AG20443 (cell line): Measurements from ENCODE around the gene PCDHB13.
"Not testable (repeated sequence)": the region's sequence is repeated elsewhere in the genome, so short reads cannot be mapped to it uniquely, and the experiment has no call there.

Experiments
- DNase-seq: peaks from one replicate; pipeline ENCODE4 v3.0.0; 2012; ENCODE audit warnings: low spot score, mixed read lengths

PCDHB13 gene

DNA sequence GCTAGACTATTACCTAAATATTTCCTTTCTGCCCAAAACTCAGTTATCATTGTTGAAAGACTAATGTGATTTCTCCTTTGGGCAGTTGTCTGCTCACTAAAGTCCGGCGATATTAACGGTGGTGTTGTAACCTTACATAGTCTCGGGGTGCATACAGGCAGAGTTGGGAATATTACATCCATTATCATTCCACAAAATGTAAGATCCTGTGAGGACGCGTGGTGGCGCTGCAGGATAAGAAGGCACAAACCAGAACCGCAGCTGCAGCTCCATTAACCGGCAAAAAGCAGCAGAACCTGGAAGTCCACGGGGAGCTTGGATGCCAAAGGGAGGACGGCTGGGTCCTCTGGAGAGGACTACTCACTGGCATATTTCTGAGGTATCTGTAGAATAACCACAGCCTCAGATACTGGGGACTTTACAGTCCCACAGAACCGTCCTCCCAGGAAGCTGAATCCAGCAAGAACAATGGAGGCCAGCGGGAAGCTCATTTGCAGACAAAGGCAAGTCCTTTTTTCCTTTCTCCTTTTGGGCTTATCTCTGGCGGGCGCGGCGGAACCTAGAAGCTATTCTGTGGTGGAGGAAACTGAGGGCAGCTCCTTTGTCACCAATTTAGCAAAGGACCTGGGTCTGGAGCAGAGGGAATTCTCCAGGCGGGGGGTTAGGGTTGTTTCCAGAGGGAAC is at the start of gene PCDHB13:
Gene PCDHB13 (plus strand): TSS at position 264 of the 684 bp plus-strand sequence. CDS start 205 bp downstream, at position 469.
- DNase-seq = peak; percentile 29

DNA sequence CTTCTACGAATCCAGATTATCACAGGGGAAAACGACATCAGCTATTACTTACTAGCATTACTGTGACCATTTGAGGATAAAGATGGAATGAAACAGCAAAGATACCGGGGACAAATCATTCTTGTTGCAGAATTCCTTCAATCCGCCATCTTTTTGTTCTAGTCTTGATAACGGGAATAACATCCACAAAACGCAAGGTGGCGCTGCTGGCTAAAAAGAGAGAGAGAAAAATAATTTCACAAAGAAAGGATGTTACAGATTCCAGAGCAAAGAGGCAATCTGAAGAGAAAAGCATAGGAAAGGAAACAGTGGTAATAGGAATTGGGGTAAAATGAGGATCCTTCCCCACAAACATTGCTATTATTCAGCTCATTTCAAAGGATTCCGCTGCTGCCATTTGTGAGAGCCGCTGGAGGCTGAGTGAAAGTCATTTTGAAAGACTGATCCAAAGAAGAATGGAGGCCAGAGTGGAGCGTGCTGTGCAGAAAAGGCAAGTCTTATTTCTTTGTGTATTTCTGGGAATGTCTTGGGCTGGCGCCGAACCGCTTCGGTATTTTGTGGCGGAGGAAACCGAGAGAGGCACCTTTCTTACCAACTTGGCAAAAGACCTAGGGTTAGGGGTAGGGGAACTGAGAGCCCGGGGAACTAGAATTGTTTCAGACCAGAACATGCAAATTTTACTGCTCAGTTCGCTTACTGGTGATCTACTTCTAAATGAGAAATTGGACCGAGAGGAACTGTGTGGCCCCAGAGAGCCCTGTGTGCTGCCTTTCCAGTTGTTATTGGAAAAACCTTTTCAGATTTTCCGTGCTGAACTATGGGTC is 41.1 kb upstream of the PCDHB13 start, which contains the start of gene PCDHB7:
Gene PCDHB7 (plus strand): TSS at position 264 of the 824 bp plus-strand sequence. CDS start 192 bp downstream, at position 456.
- DNase-seq = peak; percentile 49

DNA sequence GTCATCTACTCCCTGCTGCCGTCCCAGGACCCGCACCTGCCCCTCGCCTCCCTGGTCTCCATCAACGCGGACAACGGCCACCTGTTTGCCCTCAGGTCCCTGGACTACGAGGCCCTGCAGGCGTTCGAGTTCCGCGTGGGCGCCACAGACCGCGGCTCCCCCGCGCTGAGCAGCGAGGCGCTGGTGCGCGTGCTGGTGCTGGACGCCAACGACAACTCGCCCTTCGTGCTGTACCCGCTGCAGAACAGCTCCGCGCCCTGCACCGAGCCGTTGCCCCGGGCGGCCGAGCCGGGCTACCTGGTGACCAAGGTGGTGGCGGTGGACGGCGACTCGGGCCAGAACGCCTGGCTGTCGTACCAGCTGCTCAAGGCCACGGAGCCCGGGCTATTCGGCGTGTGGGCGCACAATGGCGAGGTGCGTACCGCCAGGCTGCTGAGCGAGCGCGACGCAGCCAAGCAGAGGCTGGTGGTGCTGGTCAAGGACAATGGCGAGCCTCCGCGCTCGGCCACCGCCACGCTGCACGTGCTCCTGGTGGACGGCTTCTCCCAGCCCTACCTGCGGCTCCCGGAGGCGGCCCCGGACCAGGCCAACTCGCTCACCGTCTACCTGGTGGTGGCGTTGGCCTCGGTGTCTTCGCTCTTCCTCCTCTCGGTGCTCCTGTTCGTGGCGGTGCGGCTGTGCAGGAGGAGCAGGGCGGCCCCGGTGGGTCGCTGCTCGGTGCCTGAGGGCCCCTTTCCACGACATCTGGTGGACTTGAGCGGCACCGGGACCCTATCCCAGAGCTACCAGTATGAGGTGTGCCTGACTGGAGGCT is 39.2 kb upstream of the PCDHB13 start:
- not testable (repeated sequence) for DNase-seq

DNA sequence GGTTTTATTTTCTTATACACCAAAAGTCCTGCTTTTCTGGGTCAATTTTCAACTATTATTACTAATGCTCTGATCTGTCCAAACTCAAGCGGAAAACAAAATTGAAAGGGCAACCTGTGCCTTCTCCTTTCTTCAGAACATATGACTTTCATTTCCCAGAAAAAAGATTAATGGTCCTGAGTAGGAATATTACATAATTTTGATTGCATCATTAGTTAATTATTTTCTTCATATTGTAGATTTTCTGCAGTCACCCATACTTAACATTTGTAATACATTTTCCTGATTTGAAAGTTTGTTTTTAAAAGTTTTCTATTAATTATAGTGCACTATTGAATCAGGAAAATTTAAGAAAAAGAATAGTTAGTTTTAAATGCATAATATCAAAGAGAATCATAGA is 37.8 kb upstream of the PCDHB13 start:
- no peak for DNase-seq

DNA sequence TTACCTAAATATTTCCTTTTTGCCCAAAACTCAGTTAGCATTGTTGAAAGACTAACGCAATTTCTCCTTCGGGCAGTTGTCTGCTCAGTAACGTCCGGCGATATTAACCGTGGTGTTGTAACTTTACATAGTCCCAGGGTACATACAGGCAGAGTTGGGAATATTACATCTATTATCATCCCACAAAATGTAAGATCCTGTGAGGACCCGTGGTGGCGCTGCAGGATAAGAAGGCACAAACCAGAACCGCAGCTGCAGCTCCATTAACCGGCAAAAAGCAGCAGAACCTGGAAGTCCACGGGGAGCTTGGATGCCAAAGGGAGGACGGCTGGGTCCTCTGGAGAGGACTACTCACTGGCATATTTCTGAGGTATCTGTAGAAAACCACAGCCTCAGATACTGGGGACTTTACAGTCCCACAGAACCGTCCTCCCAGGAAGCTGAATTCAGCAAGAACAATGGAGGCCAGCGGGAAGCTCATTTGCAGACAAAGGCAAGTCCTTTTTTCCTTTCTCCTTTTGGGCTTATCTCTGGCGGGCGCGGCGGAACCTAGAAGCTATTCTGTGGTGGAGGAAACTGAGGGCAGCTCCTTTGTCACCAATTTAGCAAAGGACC is 36.0 kb upstream of the PCDHB13 start, which contains the start of gene PCDHB8:
Gene PCDHB8 (plus strand): TSS at position 214 of the 615 bp plus-strand sequence. CDS start 245 bp downstream, at position 459.
- peak; percentile 53 for DNase-seq

DNA sequence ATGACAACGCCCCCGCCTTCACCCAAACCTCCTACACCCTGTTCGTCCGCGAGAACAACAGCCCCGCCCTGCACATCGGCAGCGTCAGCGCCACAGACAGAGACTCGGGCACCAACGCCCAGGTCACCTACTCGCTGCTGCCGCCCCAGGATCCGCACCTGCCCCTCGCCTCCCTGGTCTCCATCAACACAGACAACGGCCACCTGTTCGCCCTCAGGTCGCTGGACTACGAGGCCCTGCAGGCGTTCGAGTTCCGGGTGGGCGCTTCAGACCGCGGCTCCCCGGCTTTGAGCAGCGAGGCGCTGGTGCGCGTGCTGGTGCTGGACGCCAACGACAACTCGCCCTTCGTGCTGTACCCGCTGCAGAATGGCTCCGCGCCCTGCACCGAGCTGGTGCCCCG is 34.3 kb upstream of the PCDHB13 start:
- not testable (repeated sequence) for DNase-seq

DNA sequence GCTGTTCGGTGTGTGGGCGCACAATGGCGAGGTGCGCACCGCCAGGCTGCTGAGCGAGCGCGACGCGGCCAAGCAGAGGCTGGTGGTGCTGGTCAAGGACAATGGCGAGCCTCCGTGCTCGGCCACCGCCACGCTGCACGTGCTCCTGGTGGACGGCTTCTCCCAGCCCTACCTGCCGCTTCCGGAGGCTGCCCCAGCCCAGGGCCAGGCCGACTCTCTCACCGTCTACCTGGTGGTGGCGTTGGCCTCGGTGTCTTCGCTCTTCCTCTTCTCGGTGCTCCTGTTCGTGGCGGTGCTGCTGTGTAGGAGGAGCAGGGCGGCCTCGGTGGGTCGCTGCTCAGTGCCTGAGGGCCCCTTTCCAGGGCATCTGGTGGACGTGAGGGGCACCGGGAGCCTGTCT is 33.8 kb upstream of the PCDHB13 start:
- DNase-seq = not testable (repeated sequence)

DNA sequence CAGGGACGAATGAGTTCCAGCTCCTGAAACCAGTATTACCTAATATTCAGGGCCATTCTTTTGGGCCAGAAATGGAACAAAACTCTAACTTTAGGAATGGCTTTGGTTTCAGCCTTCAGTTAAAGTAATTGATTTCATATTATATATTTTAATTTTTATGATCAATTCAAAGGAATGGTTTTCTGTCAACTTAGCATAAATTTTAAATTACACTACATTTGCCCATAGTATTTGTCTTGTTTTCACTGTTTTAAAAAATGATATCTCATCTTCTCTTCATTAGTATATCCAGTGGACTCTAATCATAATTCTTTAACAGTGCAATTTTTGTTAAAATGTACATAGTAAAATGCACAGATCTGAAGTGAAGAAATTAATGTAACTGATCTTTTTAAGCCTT is 33.4 kb upstream of the PCDHB13 start:
- no peak for DNase-seq

DNA sequence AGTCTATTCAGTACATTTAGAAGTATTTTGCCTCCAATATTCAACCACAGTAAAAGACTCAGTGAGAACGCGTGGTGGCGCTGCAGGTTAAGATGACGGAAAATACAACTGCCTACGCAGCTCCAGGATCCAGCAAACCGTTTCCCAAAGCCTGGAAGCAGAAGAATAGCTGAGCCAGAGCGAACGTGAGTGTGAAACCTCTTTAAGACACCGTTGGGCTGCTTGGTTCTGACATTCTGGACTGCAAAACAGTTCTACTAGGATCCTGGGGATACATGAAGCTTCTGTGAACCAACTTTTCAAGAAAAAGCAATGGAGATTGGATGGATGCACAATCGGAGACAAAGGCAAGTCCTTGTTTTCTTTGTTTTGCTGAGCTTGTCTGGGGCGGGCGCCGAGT is 31.5 kb upstream of the PCDHB13 start, which contains the start of gene PCDHB16:
Gene PCDHB16 (plus strand): TSS at position 140 of the 400 bp plus-strand sequence. CDS start 173 bp downstream, at position 313.
- DNase-seq = peak; percentile 62

DNA sequence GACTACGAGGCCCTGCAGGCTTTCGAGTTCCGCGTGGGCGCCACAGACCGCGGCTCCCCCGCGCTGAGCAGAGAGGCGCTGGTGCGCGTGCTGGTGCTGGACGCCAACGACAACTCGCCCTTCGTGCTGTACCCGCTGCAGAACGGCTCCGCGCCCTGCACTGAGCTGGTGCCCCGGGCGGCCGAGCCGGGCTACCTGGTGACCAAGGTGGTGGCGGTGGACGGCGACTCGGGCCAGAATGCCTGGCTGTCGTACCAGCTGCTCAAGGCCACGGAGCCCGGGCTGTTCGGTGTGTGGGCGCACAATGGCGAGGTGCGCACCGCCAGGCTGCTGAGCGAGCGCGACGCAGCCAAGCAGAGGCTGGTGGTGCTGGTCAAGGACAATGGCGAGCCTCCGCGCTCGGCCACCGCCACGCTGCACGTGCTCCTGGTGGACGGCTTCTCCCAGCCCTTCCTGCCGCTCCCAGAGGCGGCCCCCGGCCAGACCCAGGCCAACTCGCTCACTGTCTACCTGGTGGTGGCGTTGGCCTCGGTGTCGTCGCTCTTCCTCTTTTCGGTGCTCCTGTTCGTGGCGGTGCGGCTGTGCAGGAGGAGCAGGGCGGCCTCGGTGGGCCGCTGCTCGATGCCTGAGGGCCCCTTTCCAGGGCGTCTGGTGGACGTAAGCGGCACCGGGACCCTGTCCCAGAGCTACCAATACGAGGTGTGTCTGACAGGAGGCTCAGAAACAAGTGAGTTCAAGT is 29.4 kb upstream of the PCDHB13 start:
- not testable (repeated sequence) for DNase-seq

DNA sequence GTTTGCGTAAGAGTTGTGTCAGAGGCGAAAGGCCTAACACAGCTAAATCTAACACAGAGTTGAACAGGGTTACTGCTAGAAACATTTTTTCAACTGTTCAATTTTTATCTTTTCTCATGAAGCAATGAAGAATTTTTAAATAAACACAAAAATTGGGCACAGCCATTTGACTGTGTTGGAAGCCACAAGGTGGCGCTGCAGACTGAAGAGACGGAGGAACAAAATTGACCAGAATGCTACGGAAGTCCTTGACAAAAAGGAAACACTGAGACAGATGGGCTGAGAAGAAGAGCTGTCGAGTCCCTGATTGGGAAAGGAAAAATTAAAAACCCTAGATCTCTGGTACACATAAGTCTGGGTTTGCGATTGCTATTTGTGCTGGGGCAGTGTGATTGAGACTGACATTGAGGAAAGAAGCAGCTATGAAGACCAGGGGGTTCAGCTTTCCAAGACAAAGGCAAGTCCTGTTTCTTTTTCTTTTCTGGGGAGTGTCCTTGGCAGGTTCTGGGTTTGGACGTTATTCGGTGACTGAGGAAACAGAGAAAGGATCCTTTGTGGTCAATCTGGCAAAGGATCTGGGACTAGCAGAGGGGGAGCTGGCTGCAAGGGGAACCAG is 26.7 kb upstream of the PCDHB13 start, which contains the start of gene PCDHB9:
Gene PCDHB9 (plus strand): TSS at position 265 of the 616 bp plus-strand sequence. CDS start 158 bp downstream, at position 423.
- peak; percentile 43 for DNase-seq

DNA sequence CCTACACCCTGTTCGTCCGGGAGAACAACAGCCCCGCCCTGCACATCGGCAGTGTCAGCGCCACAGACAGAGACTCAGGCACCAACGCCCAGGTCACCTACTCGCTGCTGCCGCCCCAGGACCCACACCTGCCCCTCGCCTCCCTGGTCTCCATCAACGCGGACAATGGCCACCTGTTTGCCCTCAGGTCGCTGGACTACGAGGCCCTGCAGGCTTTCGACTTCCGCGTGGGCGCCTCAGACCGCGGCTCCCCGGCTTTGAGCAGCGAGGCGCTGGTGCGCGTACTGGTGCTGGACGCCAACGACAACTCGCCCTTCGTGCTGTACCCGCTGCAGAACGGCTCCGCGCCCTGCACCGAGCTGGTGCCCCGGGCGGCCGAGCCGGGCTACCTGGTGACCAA is 25.0 kb upstream of the PCDHB13 start:
- DNase-seq = not testable (repeated sequence)

DNA sequence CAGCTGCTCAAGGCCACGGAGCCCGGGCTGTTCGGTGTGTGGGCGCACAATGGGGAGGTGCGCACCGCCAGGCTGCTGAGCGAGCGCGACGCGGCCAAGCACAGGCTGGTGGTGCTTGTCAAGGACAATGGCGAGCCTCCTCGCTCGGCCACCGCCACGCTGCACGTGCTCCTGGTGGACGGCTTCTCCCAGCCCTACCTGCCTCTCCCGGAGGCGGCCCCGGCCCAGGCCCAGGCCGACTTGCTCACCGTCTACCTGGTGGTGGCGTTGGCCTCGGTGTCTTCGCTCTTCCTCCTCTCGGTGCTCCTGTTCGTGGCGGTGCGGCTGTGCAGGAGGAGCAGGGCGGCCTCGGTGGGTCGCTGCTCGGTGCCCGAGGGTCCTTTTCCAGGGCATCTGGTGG is 24.6 kb upstream of the PCDHB13 start:
- not testable (repeated sequence) for DNase-seq

DNA sequence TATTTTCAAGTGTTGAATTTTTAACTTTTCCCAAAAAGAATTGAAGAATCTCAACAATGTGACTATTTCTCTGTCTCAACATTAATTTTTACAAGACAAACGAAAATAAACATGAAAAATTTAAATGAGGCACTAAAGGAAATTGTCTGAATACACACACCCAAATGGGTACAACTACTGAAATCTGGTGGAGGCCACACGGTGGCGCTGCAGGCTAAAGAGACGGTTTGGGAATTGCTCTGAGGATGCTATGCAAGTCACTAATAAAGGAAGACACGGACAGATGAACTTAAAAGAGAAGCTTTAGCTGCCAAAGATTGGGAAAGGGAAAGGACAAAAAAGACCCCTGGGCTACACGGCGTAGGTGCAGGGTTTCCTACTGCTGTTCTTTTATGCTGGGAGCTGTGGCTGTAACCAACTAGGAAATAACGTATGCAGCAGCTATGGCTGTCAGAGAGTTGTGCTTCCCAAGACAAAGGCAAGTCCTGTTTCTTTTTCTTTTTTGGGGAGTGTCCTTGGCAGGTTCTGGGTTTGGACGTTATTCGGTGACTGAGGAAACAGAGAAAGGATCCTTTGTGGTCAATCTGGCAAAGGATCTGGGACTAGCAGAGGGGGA is 21.5 kb upstream of the PCDHB13 start, which contains the start of gene PCDHB10:
Gene PCDHB10 (plus strand): TSS at position 244 of the 616 bp plus-strand sequence. CDS start 200 bp downstream, at position 444.
- peak; percentile 43 for DNase-seq

DNA sequence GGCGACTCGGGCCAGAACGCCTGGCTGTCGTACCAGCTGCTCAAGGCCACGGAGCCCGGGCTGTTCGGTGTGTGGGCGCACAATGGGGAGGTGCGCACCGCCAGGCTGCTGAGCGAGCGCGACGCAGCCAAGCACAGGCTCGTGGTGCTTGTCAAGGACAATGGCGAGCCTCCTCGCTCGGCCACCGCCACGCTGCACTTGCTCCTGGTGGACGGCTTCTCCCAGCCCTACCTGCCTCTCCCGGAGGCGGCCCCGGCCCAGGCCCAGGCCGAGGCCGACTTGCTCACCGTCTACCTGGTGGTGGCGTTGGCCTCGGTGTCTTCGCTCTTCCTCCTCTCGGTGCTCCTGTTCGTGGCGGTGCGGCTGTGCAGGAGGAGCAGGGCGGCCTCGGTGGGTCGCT is 19.4 kb upstream of the PCDHB13 start:
- not testable (repeated sequence) for DNase-seq

DNA sequence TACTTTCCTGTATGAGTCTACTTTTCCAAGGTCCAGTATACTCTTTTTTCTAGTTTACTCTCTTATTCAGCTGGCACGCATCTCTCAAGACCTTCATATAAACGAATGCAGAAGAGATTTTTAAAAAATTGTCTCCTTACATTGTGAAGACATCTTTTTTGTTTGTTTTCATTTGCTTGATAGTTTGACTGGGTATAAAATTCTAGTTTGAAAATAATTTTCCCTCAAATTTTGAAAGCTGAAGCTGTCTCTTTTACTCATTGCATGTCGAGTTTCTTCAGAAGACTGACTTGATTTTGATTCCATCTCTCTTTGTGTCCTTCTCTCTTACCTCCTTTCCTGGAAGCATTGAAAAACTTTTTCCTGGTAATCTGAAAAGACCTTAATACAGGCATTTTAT is 17.4 kb upstream of the PCDHB13 start:
- DNase-seq = no peak

DNA sequence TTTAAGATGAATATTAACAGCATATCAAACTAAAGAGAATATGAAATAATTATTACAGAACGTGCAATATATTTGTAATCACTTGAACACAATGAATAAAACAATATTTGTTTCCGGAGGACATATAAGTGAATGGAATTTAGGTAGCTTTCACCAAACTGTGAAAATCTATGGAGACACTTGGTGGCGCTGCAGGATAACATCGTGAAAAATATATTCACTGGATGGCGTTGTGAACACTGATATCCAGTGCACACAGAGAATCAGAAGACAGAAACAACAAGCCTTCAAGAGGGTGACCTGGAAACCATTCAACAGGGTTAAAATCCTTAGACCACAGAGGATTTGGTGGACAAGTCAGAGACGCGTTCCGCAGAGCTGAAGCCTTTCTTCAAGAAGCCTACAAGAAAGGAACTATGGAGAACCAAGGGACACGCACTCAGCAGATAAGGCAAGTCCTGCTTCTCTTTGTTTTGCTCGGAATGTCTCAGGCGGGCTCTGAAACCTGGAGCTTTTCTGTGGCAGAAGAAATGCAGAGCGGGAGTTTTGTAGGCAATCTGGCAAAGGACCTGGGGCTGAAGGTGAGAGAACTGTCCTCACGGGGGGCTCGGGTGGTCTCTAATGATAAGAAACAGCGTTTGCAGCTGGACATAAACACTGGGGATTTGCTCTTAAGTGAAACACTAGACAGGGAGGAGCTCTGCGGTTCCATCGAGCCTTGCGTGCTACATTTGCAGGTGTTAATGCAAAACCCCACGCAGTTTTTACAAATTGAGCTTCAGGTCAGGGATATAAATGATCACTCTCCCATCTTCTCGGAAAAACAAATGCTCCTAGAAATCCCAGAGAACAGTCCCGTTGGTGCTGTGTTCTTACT is 14.1 kb upstream of the PCDHB13 start, which contains the start of gene PCDHB11:
Gene PCDHB11 (plus strand): TSS at position 269 of the 877 bp plus-strand sequence. CDS start 148 bp downstream, at position 417.
- no peak for DNase-seq

DNA sequence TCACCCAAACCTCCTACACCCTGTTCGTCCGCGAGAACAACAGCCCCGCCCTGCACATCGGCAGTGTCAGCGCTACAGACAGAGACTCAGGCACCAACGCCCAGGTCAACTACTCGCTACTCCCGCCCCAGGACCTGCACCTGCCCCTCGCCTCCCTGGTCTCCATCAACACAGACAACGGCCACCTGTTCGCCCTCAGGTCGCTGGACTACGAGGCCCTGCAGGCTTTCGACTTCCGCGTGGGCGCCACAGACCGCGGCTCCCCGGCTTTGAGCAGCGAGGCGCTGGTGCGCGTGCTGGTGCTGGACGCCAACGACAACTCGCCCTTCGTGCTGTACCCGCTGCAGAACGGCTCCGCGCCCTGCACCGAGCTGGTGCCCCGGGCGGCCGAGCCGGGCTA is 12.6 kb upstream of the PCDHB13 start:
- DNase-seq = not testable (repeated sequence)
